Measurements from ENCODE around the gene MAP2K1. TPM values are rescaled to one million over a fixed set of nuclear protein-coding genes. Genes with fewer than 3 reads are reported as not detected.

MAP2K1 gene
- total and polyA plus RNA-seq, 9 of the 15 experiments (the other 6 are each of a cell fraction or from before 2014, with no cell fraction given): 7.5 to 58.3 (median 30.0) TPM

DNA sequence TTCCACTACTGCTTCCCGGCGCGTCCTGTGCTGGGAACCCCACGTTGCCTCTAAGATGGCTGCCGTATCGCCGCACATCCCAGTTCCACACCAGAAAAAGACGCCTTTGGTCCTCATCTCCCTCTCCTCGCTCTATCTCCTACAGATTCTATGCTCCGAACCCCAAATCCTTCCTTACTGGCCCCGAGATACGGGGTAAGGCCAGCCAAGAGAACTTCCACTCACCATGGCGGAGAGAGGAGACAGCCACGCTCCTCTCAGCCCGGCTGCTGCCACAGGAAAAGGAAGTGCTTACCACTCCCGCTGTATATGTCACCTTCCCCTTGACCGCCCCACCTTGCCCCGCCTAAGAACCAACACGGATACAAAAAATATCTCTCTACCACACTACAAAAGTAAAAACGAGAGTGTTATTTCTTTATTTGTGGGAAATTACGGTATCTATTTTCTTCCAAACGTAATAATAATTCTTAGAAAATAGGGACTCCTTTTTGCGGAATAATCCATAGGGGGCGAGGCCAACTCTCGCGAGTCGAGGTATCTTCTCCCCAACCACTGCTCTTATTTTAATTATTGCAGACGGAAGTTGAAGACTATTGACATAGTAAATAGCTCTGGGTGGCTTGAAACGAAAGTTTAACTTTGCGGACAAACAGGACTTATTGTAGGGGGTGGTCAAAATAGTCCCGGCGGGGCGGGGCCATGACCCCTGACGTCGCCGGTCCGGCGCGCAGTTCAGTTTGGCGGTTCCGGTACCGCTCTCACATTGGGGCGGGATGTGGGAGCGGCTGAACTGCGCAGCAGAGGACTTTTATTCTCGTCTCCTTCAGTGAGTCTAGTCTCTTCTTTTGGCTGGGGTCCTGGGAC lies 118.1 kb downstream of the MAP2K1 start, which contains the start of the genes RPL4 and ZWILCH (continued):
- TF ChIP-seq, protein P1, sequence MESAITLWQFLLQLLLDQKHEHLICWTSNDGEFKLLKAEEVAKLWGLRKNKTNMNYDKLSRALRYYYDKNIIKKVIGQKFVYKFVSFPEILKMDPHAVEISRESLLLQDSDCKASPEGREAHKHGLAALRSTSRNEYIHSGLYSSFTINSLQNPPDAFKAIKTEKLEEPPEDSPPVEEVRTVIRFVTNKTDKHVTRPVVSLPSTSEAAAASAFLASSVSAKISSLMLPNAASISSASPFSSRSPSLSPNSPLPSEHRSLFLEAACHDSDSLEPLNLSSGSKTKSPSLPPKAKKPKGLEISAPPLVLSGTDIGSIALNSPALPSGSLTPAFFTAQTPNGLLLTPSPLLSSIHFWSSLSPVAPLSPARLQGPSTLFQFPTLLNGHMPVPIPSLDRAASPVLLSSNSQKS (CRISPR knock-in tag; IDR thresholded peaks at IDR 0.05): no peak
- TF ChIP-seq, protein P2, sequence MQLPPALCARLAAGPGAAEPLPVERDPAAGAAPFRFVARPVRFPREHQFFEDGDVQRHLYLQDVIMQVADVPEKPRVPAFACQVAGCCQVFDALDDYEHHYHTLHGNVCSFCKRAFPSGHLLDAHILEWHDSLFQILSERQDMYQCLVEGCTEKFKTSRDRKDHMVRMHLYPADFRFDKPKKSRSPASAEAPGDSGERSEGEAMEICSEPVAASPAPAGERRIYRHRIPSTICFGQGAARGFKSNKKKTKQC (CRISPR knock-in tag; IDR thresholded peaks at IDR 0.05): peak; percentile 54; the same call in 1 of the 2 replicates
- TF ChIP-seq, protein P3, sequence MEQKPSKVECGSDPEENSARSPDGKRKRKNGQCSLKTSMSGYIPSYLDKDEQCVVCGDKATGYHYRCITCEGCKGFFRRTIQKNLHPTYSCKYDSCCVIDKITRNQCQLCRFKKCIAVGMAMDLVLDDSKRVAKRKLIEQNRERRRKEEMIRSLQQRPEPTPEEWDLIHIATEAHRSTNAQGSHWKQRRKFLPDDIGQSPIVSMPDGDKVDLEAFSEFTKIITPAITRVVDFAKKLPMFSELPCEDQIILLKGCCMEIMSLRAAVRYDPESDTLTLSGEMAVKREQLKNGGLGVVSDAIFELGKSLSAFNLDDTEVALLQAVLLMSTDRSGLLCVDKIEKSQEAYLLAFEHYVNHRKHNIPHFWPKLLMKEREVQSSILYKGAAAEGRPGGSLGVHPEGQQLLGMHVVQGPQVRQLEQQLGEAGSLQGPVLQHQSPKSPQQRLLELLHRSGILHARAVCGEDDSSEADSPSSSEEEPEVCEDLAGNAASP (IDR thresholded peaks at IDR 0.05): no peak
- TF ChIP-seq ATF7 (IDR thresholded peaks at IDR 0.05): peak; percentile 81
- TF ChIP-seq, protein P4, sequence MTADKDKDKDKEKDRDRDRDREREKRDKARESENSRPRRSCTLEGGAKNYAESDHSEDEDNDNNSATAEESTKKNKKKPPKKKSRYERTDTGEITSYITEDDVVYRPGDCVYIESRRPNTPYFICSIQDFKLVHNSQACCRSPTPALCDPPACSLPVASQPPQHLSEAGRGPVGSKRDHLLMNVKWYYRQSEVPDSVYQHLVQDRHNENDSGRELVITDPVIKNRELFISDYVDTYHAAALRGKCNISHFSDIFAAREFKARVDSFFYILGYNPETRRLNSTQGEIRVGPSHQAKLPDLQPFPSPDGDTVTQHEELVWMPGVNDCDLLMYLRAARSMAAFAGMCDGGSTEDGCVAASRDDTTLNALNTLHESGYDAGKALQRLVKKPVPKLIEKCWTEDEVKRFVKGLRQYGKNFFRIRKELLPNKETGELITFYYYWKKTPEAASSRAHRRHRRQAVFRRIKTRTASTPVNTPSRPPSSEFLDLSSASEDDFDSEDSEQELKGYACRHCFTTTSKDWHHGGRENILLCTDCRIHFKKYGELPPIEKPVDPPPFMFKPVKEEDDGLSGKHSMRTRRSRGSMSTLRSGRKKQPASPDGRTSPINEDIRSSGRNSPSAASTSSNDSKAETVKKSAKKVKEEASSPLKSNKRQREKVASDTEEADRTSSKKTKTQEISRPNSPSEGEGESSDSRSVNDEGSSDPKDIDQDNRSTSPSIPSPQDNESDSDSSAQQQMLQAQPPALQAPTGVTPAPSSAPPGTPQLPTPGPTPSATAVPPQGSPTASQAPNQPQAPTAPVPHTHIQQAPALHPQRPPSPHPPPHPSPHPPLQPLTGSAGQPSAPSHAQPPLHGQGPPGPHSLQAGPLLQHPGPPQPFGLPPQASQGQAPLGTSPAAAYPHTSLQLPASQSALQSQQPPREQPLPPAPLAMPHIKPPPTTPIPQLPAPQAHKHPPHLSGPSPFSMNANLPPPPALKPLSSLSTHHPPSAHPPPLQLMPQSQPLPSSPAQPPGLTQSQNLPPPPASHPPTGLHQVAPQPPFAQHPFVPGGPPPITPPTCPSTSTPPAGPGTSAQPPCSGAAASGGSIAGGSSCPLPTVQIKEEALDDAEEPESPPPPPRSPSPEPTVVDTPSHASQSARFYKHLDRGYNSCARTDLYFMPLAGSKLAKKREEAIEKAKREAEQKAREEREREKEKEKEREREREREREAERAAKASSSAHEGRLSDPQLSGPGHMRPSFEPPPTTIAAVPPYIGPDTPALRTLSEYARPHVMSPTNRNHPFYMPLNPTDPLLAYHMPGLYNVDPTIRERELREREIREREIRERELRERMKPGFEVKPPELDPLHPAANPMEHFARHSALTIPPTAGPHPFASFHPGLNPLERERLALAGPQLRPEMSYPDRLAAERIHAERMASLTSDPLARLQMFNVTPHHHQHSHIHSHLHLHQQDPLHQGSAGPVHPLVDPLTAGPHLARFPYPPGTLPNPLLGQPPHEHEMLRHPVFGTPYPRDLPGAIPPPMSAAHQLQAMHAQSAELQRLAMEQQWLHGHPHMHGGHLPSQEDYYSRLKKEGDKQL (CRISPR knock-in tag; IDR thresholded peaks at IDR 0.05; ENCODE audit: borderline replicate concordance): no peak
- TF ChIP-seq ZNF121 (CRISPR knock-in tag; conservative IDR thresholded peaks at IDR 0.05): peak; percentile 100
- no peak for TF ChIP-seq ZBTB1 (CRISPR knock-in tag; IDR thresholded peaks at IDR 0.05; ENCODE audit: borderline replicate concordance, low read depth)
- peak; percentile 67 for TF ChIP-seq NBN (IDR thresholded peaks at IDR 0.05; ENCODE audit: low read depth)
- peak; percentile 28; the same call in 1 of the 2 replicates for TF ChIP-seq FOSL1 (tag; conservative IDR thresholded peaks at IDR 0.05)
- TF ChIP-seq KDM2B (CRISPR knock-in tag; IDR thresholded peaks at IDR 0.05): no peak
- no peak for TF ChIP-seq HMG20B (CRISPR knock-in tag; IDR thresholded peaks at IDR 0.05)
- no peak for TF ChIP-seq GATA2 (CRISPR knock-in tag; IDR thresholded peaks at IDR 0.05)
- peak; percentile 99 for TF ChIP-seq GABPA (tag; conservative IDR thresholded peaks at IDR 0.05; ENCODE audit: low read depth)
- TF ChIP-seq, protein P5, sequence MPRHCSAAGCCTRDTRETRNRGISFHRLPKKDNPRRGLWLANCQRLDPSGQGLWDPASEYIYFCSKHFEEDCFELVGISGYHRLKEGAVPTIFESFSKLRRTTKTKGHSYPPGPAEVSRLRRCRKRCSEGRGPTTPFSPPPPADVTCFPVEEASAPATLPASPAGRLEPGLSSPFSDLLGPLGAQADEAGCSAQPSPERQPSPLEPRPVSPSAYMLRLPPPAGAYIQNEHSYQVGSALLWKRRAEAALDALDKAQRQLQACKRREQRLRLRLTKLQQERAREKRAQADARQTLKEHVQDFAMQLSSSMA (CRISPR knock-in tag; IDR thresholded peaks at IDR 0.05): 0 out of 2 replicates have a peak, but pooled peaks have one; percentile 45
- TF ChIP-seq YBX1 (IDR thresholded peaks at IDR 0.05): no peak
- TF ChIP-seq, protein P6, sequence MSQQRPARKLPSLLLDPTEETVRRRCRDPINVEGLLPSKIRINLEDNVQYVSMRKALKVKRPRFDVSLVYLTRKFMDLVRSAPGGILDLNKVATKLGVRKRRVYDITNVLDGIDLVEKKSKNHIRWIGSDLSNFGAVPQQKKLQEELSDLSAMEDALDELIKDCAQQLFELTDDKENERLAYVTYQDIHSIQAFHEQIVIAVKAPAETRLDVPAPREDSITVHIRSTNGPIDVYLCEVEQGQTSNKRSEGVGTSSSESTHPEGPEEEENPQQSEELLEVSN (IDR thresholded peaks at IDR 0.05; ENCODE audit: borderline replicate concordance in 1 of 2, extremely low read depth in 1 of 2, insufficient read depth in 1 of 2, insufficient read length in 1 of 2, low read depth in 1 of 2, low read length in 1 of 2, poor library complexity in 1 of 2, severe bottlenecking in 1 of 2): no peak
